Activated CD4-positive, alpha-beta memory T cell treated with anti-CD3 and anti-CD28 coated beads, Interleukin-2, amount 10 ng/mL, durations not matched to agents 7 days and 5 days (primary cell): ENCODE results near the gene CCT6B. TPM values are rescaled to one million over a fixed set of nuclear protein-coding genes. Genes with fewer than 3 reads are reported as not detected.

Source experiments
- CTCF ChIA-PET: fragments of 350-600 bp; sonication (Branson Sonifier 250); formaldehyde crosslinking; loops from one replicate; lab custom pipeline; 2021; ENCODE audit warnings: antibody characterized with exemption, inconsistent platforms; lab: Charles Lee
- POLR2A ChIA-PET: fragments of 350-600 bp; sonication (Branson Sonifier 250); formaldehyde crosslinking; loops from one replicate; lab custom pipeline; 2021; ENCODE audit warnings: antibody characterized with exemption; lab: Charles Lee
- DNase-seq: peaks from one replicate; pipeline ENCODE4 v3.0.0-alpha.2; 2020
- H3K27ac Mint-ChIP-seq: one replicate; pipeline ENCODE4 v1.8.0; 2021; ENCODE audit warnings: mild to moderate bottlenecking, mixed read lengths
- H3K27me3 Mint-ChIP-seq: one replicate; pipeline ENCODE4 v1.8.0; 2021; ENCODE audit warnings: mixed read lengths
- H3K36me3 Mint-ChIP-seq: one replicate; pipeline ENCODE4 v1.8.0; 2021; ENCODE audit warnings: low read depth, mixed read lengths
- H3K4me1 Mint-ChIP-seq: one replicate; pipeline ENCODE4 v1.8.0; 2021; ENCODE audit warnings: mixed read lengths
- H3K4me3 Mint-ChIP-seq: one replicate; pipeline ENCODE4 v1.8.0; 2021; ENCODE audit warnings: mild to moderate bottlenecking, mixed read lengths
- H3K9me3 Mint-ChIP-seq: one replicate; pipeline ENCODE4 v1.8.0; 2021; ENCODE audit warnings: mixed read lengths
- total RNA-seq, 2 experiments: library from RNA; stranded (reverse); gene quantifications; one replicate each; pipeline ENCODE4 v1.2.3, GENCODE V29; 2021

CCT6B gene
- total RNA-seq, 2 experiments from 2014 or later, result 1.5 to 1.9 TPM

- Mint-ChIP-seq H3K4me1 (no peaks in the 10 kb centered on the region), H3K27ac (no peak overlapping the region), H3K4me3 (no peak overlapping the region), H3K9me3 (no peaks in the 10 kb centered on the region), H3K36me3 (no peaks in the 10 kb centered on the region), H3K27me3 (peaks cover 7% of the 10 kb centered on the region)
- ChIA-PET POLR2A (no interaction called here), CTCF (no interaction called here)
- no peak for DNase-seq
These were observed 52.2 kb downstream of the CCT6B start for GRCh38 chr17:34909040-34909439.

- no peaks in the 10 kb centered on the region for H3K36me3 Mint-ChIP-seq
- H3K4me3 Mint-ChIP-seq, result no peak overlapping the region
- H3K9me3 Mint-ChIP-seq, result no peaks in the 10 kb centered on the region
- ChIA-PET POLR2A (no interaction called here), CTCF (no interaction called here)
- no peaks in the 10 kb centered on the region for H3K4me1 Mint-ChIP-seq
- DNase-seq, result no peak
- no peak overlapping the region for H3K27ac Mint-ChIP-seq
- H3K27me3 Mint-ChIP-seq, result peaks cover 33% of the 10 kb centered on the region
These were observed 58.3 kb downstream of the CCT6B start for GRCh38 chr17:34902831-34903547.

- H3K9me3 Mint-ChIP-seq, result no peaks in the 10 kb centered on the region
- CTCF ChIA-PET, result no interaction called here
- POLR2A ChIA-PET, result no interaction called here
These were observed 61.5 kb downstream of the CCT6B start for GRCh38 chr17:34899643-34900291.

GRCh38 chr17:34895383-34895782 is 65.9 kb downstream of the CCT6B start:
- ChIA-PET POLR2A (no interaction called here), CTCF (interaction anchor here (1.0 kb wide), 1 partner anchor 353 kb away, joined by 3 read pairs; no protein-coding TSS in a partner anchor)
- no peak overlapping the region for H3K4me3 Mint-ChIP-seq
- H3K9me3 Mint-ChIP-seq, result no peaks in the 10 kb centered on the region
- H3K36me3 Mint-ChIP-seq, result no peaks in the 10 kb centered on the region
- H3K4me1 Mint-ChIP-seq, result no peaks in the 10 kb centered on the region
- DNase-seq, result no peak
- H3K27me3 Mint-ChIP-seq, result peaks cover 22% of the 10 kb centered on the region
- no peak overlapping the region for H3K27ac Mint-ChIP-seq

More at GRCh38 chr17:34899643-34900291, 61.5 kb downstream of the CCT6B start:
- no peak overlapping the region for H3K4me3 Mint-ChIP-seq
- no peaks in the 10 kb centered on the region for H3K36me3 Mint-ChIP-seq
- DNase-seq, result no peak
- no peaks in the 10 kb centered on the region for H3K4me1 Mint-ChIP-seq
- H3K27me3 Mint-ChIP-seq, result peaks cover 39% of the 10 kb centered on the region
- H3K27ac Mint-ChIP-seq, result no peak overlapping the region

- POLR2A ChIA-PET, result no interaction called here
- no peak overlapping the region for H3K27ac Mint-ChIP-seq
- no peaks in the 10 kb centered on the region for H3K36me3 Mint-ChIP-seq
- H3K27me3 Mint-ChIP-seq, result peaks cover 20% of the 10 kb centered on the region
- no peak overlapping the region for H3K4me3 Mint-ChIP-seq
- DNase-seq, result no peak
- CTCF ChIA-PET, result interaction anchor here (1.0 kb wide), 1 partner anchor 353 kb away, joined by 3 read pairs; no protein-coding TSS in a partner anchor
- no peaks in the 10 kb centered on the region for H3K9me3 Mint-ChIP-seq
- no peaks in the 10 kb centered on the region for H3K4me1 Mint-ChIP-seq
These were observed 66.3 kb downstream of the CCT6B start for GRCh38 chr17:34894964-34895363.

GRCh38 chr17:34892461-34893249 is 68.6 kb downstream of the CCT6B start:
- no peak for DNase-seq
- H3K4me3 Mint-ChIP-seq, result no peak overlapping the region

GRCh38 chr17:34886831-34887230 is 74.4 kb downstream of the CCT6B start:
- no peaks in the 10 kb centered on the region for H3K4me1 Mint-ChIP-seq
- DNase-seq, result no peak
- POLR2A ChIA-PET, result no interaction called here

More at GRCh38 chr17:34892461-34893249, 68.6 kb downstream of the CCT6B start:
- CTCF ChIA-PET, result no interaction called here
- Mint-ChIP-seq H3K27me3 (peaks cover 21% of the 10 kb centered on the region), H3K9me3 (no peaks in the 10 kb centered on the region), H3K27ac (no peak overlapping the region), H3K4me1 (no peaks in the 10 kb centered on the region), H3K36me3 (no peaks in the 10 kb centered on the region)
- POLR2A ChIA-PET, result no interaction called here

GRCh38 chr17:34885076-34885475 is 76.2 kb downstream of the CCT6B start:
- Mint-ChIP-seq H3K27ac (no peak overlapping the region), H3K27me3 (peaks cover 41% of the 10 kb centered on the region), H3K4me1 (no peaks in the 10 kb centered on the region), H3K4me3 (no peak overlapping the region), H3K9me3 (no peaks in the 10 kb centered on the region), H3K36me3 (no peaks in the 10 kb centered on the region)
- DNase-seq, result no peak
- CTCF ChIA-PET, result no interaction called here
- POLR2A ChIA-PET, result no interaction called here

More at GRCh38 chr17:34886831-34887230, 74.4 kb downstream of the CCT6B start:
- H3K27ac Mint-ChIP-seq, result no peak overlapping the region
- H3K27me3 Mint-ChIP-seq, result peaks cover 36% of the 10 kb centered on the region
- H3K9me3 Mint-ChIP-seq, result no peaks in the 10 kb centered on the region
- H3K4me3 Mint-ChIP-seq, result no peak overlapping the region
- CTCF ChIA-PET, result no interaction called here
- H3K36me3 Mint-ChIP-seq, result no peaks in the 10 kb centered on the region

GRCh38 chr17:34884597-34884996 is 76.7 kb downstream of the CCT6B start:
- POLR2A ChIA-PET, result no interaction called here
- Mint-ChIP-seq H3K9me3 (no peaks in the 10 kb centered on the region), H3K36me3 (no peaks in the 10 kb centered on the region), H3K27me3 (peaks cover 40% of the 10 kb centered on the region), H3K27ac (no peak overlapping the region), H3K4me1 (no peaks in the 10 kb centered on the region), H3K4me3 (no peak overlapping the region)
- CTCF ChIA-PET, result no interaction called here
- DNase-seq, result no peak

- no peaks in the 10 kb centered on the region for H3K36me3 Mint-ChIP-seq
- ChIA-PET CTCF (interaction anchor here (1.1 kb wide), 1 partner anchor 67 kb away, joined by 4 read pairs; no protein-coding TSS in a partner anchor), POLR2A (no interaction called here)
- DNase-seq, result no peak
- H3K4me1 Mint-ChIP-seq, result no peaks in the 10 kb centered on the region
- no peak overlapping the region for H3K4me3 Mint-ChIP-seq
- H3K27me3 Mint-ChIP-seq, result peaks cover 37% of the 10 kb centered on the region
- no peak overlapping the region for H3K27ac Mint-ChIP-seq
- no peaks in the 10 kb centered on the region for H3K9me3 Mint-ChIP-seq
These were observed 77.9 kb downstream of the CCT6B start for GRCh38 chr17:34883106-34884000.

- Mint-ChIP-seq H3K4me1 (no peaks in the 10 kb centered on the region), H3K36me3 (no peaks in the 10 kb centered on the region), H3K4me3 (no peak overlapping the region), H3K9me3 (no peaks in the 10 kb centered on the region), H3K27ac (no peak overlapping the region), H3K27me3 (peaks cover 18% of the 10 kb centered on the region)
- ChIA-PET POLR2A (no interaction called here), CTCF (no interaction called here)
- DNase-seq, result no peak
These were observed 82.1 kb downstream of the CCT6B start for GRCh38 chr17:34879146-34879545.
